ENCODE measurements around the gene PSMD6. TPM values are rescaled to one million over a fixed set of nuclear protein-coding genes. Genes with fewer than 3 reads are reported as not detected.

The PSMD6 gene
- total RNA-seq, 2 experiments from 2014 or later: 119 to 126 TPM

DNA sequence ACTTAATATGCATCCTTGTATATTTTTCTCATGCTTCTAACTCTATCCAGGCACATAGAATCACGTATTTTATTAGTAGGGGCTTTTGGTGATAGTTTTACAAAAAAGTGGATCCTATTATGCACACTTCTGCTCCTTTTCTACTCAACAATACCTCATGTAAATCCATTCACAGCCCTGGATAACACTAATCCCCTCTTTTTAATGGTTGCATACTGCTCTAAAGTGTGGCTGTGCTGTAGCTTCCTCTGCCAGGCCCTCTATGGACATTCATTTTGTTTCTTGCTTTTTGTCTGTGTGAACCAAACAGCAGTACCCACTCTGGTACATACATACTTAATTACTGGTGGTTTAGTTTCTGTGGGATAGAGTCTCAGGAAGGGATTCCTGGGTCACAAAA, 59.8 kb downstream of the PSMD6 start:
- H3K9me3 Mint-ChIP-seq: no peaks in the 10 kb centered on the region
- H3K4me3 Mint-ChIP-seq: no peak overlapping the region
- H3K4me3 ChIP-seq (ENCODE audit: low read length): no peak overlapping the region
- TF ChIP-seq, protein P1, sequence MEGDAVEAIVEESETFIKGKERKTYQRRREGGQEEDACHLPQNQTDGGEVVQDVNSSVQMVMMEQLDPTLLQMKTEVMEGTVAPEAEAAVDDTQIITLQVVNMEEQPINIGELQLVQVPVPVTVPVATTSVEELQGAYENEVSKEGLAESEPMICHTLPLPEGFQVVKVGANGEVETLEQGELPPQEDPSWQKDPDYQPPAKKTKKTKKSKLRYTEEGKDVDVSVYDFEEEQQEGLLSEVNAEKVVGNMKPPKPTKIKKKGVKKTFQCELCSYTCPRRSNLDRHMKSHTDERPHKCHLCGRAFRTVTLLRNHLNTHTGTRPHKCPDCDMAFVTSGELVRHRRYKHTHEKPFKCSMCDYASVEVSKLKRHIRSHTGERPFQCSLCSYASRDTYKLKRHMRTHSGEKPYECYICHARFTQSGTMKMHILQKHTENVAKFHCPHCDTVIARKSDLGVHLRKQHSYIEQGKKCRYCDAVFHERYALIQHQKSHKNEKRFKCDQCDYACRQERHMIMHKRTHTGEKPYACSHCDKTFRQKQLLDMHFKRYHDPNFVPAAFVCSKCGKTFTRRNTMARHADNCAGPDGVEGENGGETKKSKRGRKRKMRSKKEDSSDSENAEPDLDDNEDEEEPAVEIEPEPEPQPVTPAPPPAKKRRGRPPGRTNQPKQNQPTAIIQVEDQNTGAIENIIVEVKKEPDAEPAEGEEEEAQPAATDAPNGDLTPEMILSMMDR (IDR thresholded peaks at IDR 0.05): no peak
- no peaks in the 10 kb centered on the region for H3K27me3 Mint-ChIP-seq
- peaks cover 16% of the 10 kb centered on the region for H3K4me1 ChIP-seq (ENCODE audit: insufficient read depth, low read length)
- peaks cover 47% of the 10 kb centered on the region for H3K4me1 Mint-ChIP-seq (ENCODE audit: low read depth)
- no peak overlapping the region for H3K27ac ChIP-seq (ENCODE audit: low read depth in 1 of 2, low read length in 2 of 2)
- ChIA-PET POLR2A (interaction anchor here (1.4 to 11.2 kb wide), 2 partner anchors 16 to 44 kb away, joined by 5 to 270 read pairs; no protein-coding TSS in a partner anchor), CTCF (interaction anchor here (0.6 to 13.2 kb wide), 3 partner anchors 16 to 45 kb away, joined by 4 to 168 read pairs (median 40); no protein-coding TSS in a partner anchor)
- H3K36me3 Mint-ChIP-seq (ENCODE audit: low read depth): peaks cover 11% of the 10 kb centered on the region
- H3K9me3 ChIP-seq (ENCODE audit: control insufficient read depth in 1 of 2, insufficient read depth in 1 of 2, low read length in 2 of 2): no peaks in the 10 kb centered on the region
- no peak for DNase-seq
- peaks cover 4% of the 10 kb centered on the region for H3K36me3 ChIP-seq (ENCODE audit: insufficient read depth, low read length)
- intact Hi-C loops (cut with DNase I, micrococcal nuclease): loop anchor here in 1 of 2 experiments (2.0 kb wide), 2 partner anchors 15 to 59 kb away; partner anchors contain the start of gene PSMD6
- H3K27me3 ChIP-seq (ENCODE audit: control insufficient read depth in 1 of 2, insufficient read depth in 2 of 2, low read length in 2 of 2): no peaks in the 10 kb centered on the region
- no peak overlapping the region for H3K27ac Mint-ChIP-seq
- ATAC-seq (ENCODE audit: poor library complexity): no peak

DNA sequence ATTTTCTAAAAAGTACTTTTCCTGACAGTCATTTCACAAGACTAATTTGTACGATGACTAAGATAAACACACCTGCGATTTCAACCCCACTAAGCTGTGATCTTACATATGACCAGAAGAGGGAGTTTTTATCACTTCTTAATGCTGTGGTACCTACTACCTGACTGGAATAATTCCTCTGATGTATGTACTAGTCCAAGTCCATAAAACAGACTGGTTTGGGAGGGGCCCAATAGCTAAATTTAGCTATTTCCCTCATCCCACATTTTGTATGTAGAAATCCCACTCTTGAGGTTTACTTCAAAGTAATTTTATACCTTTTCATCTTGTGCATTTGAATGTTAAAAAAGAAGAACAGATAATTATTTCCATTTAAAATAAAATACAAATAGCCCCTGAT, 61.4 kb downstream of the PSMD6 start:
- POLR2A ChIA-PET: interaction anchor here (0.7 to 11.2 kb wide), 8 partner anchors 18 to 112 kb away, joined by 3 to 270 read pairs (median 6); partner anchors contain the start of gene PSMD6
- no peaks in the 10 kb centered on the region for H3K27me3 Mint-ChIP-seq

More for the DNA sequence above, 61.4 kb downstream of the PSMD6 start:
- H3K27ac Mint-ChIP-seq: peak overlapping the region; percentile 63
- peaks cover 14% of the 10 kb centered on the region for H3K4me1 ChIP-seq (ENCODE audit: insufficient read depth, low read length)
- H3K4me1 Mint-ChIP-seq (ENCODE audit: low read depth): peaks cover 47% of the 10 kb centered on the region
- intact Hi-C loops (cut with DNase I, micrococcal nuclease): loop anchor here (1.0 to 2.0 kb wide), 3 partner anchors 17 to 61 kb away; partner anchors contain the start of gene PSMD6 (in 1 of the 2)
- H3K9me3 ChIP-seq (ENCODE audit: control insufficient read depth in 1 of 2, insufficient read depth in 1 of 2, low read length in 2 of 2): no peaks in the 10 kb centered on the region
- no peak overlapping the region for H3K27ac ChIP-seq (ENCODE audit: low read depth in 1 of 2, low read length in 2 of 2)
- CTCF ChIA-PET: interaction anchor here (0.7 to 13.2 kb wide), 17 partner anchors 10 to 62 kb away, joined by 3 to 168 read pairs (median 5); no protein-coding TSS in a partner anchor
- H3K9me3 Mint-ChIP-seq: no peaks in the 10 kb centered on the region
- peaks cover 4% of the 10 kb centered on the region for H3K36me3 ChIP-seq (ENCODE audit: insufficient read depth, low read length)
- ATAC-seq (ENCODE audit: poor library complexity) (peak; percentile 99), DNase-seq (peak in 4 of 14 experiments; percentile 26 to 78 (median 77))
- H3K4me3 Mint-ChIP-seq: no peak overlapping the region
- H3K4me3 ChIP-seq (ENCODE audit: low read length): no peak overlapping the region
- H3K36me3 Mint-ChIP-seq (ENCODE audit: low read depth): peaks cover 2% of the 10 kb centered on the region
- no peaks in the 10 kb centered on the region for H3K27me3 ChIP-seq (ENCODE audit: control insufficient read depth in 1 of 2, insufficient read depth in 2 of 2, low read length in 2 of 2)
- TF ChIP-seq, protein P1 (IDR thresholded peaks at IDR 0.05): peak; percentile 93

Other genes starting within 250 kb of the PSMD6 start
- gene C3orf49, start 204.2 kb downstream of the PSMD6 start, total RNA-seq: not detected
- gene THOC7, start 159.7 kb downstream of the PSMD6 start, total RNA-seq: 10 to 100 TPM; 21.6 to 23.7 TPM
- gene ATXN7, start 159.6 kb downstream of the PSMD6 start, total RNA-seq: 100 to 1,000 TPM; 289 to 304 TPM
- 1 to 10 TPM; 1.4 to 2.1 TPM for gene SCAANT1, start 111.1 kb downstream of the PSMD6 start, total RNA-seq
- not detected for gene PRICKLE2, start 202.0 kb upstream of the PSMD6 start, total RNA-seq

Measured in CD4-positive, alpha-beta T cell (primary cell).